ENCODE data around the gene MOBP. TPM values are rescaled to one million over a fixed set of nuclear protein-coding genes. Genes with fewer than 3 reads are reported as not detected.

The MOBP gene
- total and polyA plus RNA-seq, 4 donors: not detected

GRCh38 chr3:39473452-39474125, 6.1 kb downstream of the MOBP start:
- Histone ChIP-seq H3K27me3 (ENCODE audit: control insufficient read depth in 4 of 4, insufficient read depth in 4 of 4, low read length in 3 of 4) (peaks cover 0 to 3% (median 2%) of the 10 kb centered on the region in 4 donors), H3K4me3 (ENCODE audit: low read depth in 1 of 3, low read length in 3 of 3) (no peak overlapping the region), H3K9ac (ENCODE audit: low read depth in 1 of 2, low read length in 2 of 2) (no peak overlapping the region), H3K9me3 (ENCODE audit: control insufficient read depth in 4 of 4, low read length in 3 of 4) (peaks cover 0 to 3% (median 0%) of the 10 kb centered on the region in 4 donors), H3K27ac (ENCODE audit: low read depth in 1 of 2, low read length in 2 of 2) (no peak overlapping the region), H3K4me1 (ENCODE audit: control insufficient read depth in 4 of 4, insufficient read depth in 4 of 4, low read length in 3 of 4) (no peaks in the 10 kb centered on the region), H3K36me3 (ENCODE audit: control insufficient read depth in 4 of 4, insufficient read depth in 3 of 4, low read depth in 1 of 4, low read length in 3 of 4) (no peaks in the 10 kb centered on the region)
- WGBS: 83% methylated on average over 4 of the region's 4 CpGs
- no peak for TF ChIP-seq ZBTB33 (IDR thresholded peaks at IDR 0.05)
- no peak for TF ChIP-seq FOXA1 (IDR thresholded peaks at IDR 0.05)
- TF ChIP-seq SP1 (IDR thresholded peaks at IDR 0.05): no peak
- DNase-seq (ENCODE audit: low spot score): no peak

- no peaks in the 10 kb centered on the region for H3K36me3 ChIP-seq (ENCODE audit: control insufficient read depth in 4 of 4, insufficient read depth in 3 of 4, low read depth in 1 of 4, low read length in 3 of 4)
- 84% methylated on average over 4 of the region's 4 CpGs for WGBS
- H3K4me1 ChIP-seq (ENCODE audit: control insufficient read depth in 4 of 4, insufficient read depth in 4 of 4, low read length in 3 of 4): no peaks in the 10 kb centered on the region
- H3K9me3 ChIP-seq (ENCODE audit: control insufficient read depth in 4 of 4, low read length in 3 of 4): peaks cover 0 to 3% (median 0%) of the 10 kb centered on the region in 4 donors
- no peak for TF ChIP-seq RXRA (IDR thresholded peaks at IDR 0.05)
- TF ChIP-seq FOXA2 (IDR thresholded peaks at IDR 0.05): no peak
- no peak for TF ChIP-seq SP1 (IDR thresholded peaks at IDR 0.05)
- TF ChIP-seq NR2F2 (IDR thresholded peaks at IDR 0.05): no peak
- TF ChIP-seq HNF4A (conservative IDR thresholded peaks at IDR 0.05): no peak
- no peak for TF ChIP-seq REST (IDR thresholded peaks at IDR 0.05)
- no peak for TF ChIP-seq MAX (IDR thresholded peaks at IDR 0.05)
- TF ChIP-seq EGR1 (IDR thresholded peaks at IDR 0.05; ENCODE audit: low read depth in 2 of 2): no peak
- TF ChIP-seq ZBTB33 (IDR thresholded peaks at IDR 0.05): no peak
- H3K9ac ChIP-seq (ENCODE audit: low read depth in 1 of 2, low read length in 2 of 2): no peak overlapping the region
- H3K4me3 ChIP-seq (ENCODE audit: low read depth in 1 of 3, low read length in 3 of 3): no peak overlapping the region
- peaks cover 0 to 3% (median 2%) of the 10 kb centered on the region in 4 donors for H3K27me3 ChIP-seq (ENCODE audit: control insufficient read depth in 4 of 4, insufficient read depth in 4 of 4, low read length in 3 of 4)
- no peak overlapping the region for H3K27ac ChIP-seq (ENCODE audit: low read depth in 1 of 2, low read length in 2 of 2)
- no peak for DNase-seq (ENCODE audit: low spot score)
Observed at GRCh38 chr3:39474126-39474515, 6.6 kb downstream of the MOBP start.
